Lung (tissue), 12 donors: ENCODE data around the gene CCDC92. TPM values are rescaled to one million over a fixed set of nuclear protein-coding genes. Genes with fewer than 3 reads are reported as not detected.

Experiments used
- ATAC-seq: fragments of 200-7000 bp; cut with Tn5 transposase; one replicate; pipeline ENCODE4 v1.9.1; 2020; ENCODE audit warnings: moderate number of reproducible peaks; ENCODE audit not compliant: insufficient read depth, low FRiP score
- DNase-seq, 3 donors: peaks; one replicate each; pipeline ENCODE4 v3.0.0-alpha.2; 2013 to 2017
- H3K27ac ChIP-seq, 2 donors: one replicate each; pipeline ENCODE4 v1.5.1; 2013; ENCODE audit warnings: mild to moderate bottlenecking in 2 of 2, moderate library complexity in 2 of 2, control low read depth in 1 of 2, inconsistent platforms in 1 of 2, low read depth in 1 of 2, low read length in 1 of 2
- H3K27me3 ChIP-seq, 3 donors: one replicate each; pipeline ENCODE4 v1.5.1; 2013; ENCODE audit warnings: low read length in 2 of 3; ENCODE audit not compliant: control insufficient read depth in 3 of 3, insufficient read depth in 3 of 3
- H3K36me3 ChIP-seq, 4 donors: one replicate each; pipeline ENCODE4 v1.5.1; 2013; ENCODE audit warnings: low read length in 4 of 4, mild to moderate bottlenecking in 1 of 4, moderate library complexity in 1 of 4; ENCODE audit not compliant: control insufficient read depth in 4 of 4, insufficient read depth in 4 of 4
- H3K4me1 ChIP-seq, 5 donors: one replicate each; pipeline ENCODE4 v1.5.1; 2013; ENCODE audit warnings: low read length in 5 of 5, mild to moderate bottlenecking in 2 of 5, moderate library complexity in 1 of 5; ENCODE audit not compliant: control insufficient read depth in 5 of 5, insufficient read depth in 5 of 5
- H3K4me3 ChIP-seq: one replicate; pipeline ENCODE4 v1.5.1; 2013; ENCODE audit warnings: mild to moderate bottlenecking, control low read depth, moderate library complexity
- H3K9ac ChIP-seq, 2 donors: one replicate each; pipeline ENCODE4 v1.5.1; 2013; ENCODE audit warnings: low read length in 2 of 2, control low read depth in 1 of 2; ENCODE audit not compliant: insufficient read depth in 1 of 2
- H3K9me3 ChIP-seq, 4 donors: one replicate each; pipeline ENCODE4 v1.5.1; 2013; ENCODE audit warnings: low read length in 3 of 4, mild to moderate bottlenecking in 1 of 4, moderate library complexity in 1 of 4; ENCODE audit not compliant: control insufficient read depth in 4 of 4, insufficient read depth in 3 of 4
- CTCF ChIP-seq: IDR thresholded peaks from 2 replicates; pipeline ENCODE4 v1.5.1; 2012; ENCODE audit warnings: mild to moderate bottlenecking; ENCODE audit errors: control extremely low read depth, extremely low read depth
- WGBS, 2 donors: extraction: QIAGEN DNeasy Blood & Tissue Kit; methylation state at CpG; one replicate each; pipeline ENCODE4 v1.1.7; 2013; 5-methylcytosine and 5-hydroxymethylcytosine counted together
- polyA plus RNA-seq, 2 donors: library from polyadenylated mRNA; stranded (reverse); fragments of 200-250 nt; gene quantifications; one replicate each; pipeline ENCODE4 v1.2.1, GENCODE V29; 2013
- total RNA-seq, 2 donors: library from RNA; depleted of rRNA in 1 of 2; stranded (reverse); fragments of >200 nt in 1 of 2; gene quantifications; one replicate each; pipeline ENCODE4 v1.2.1, GENCODE V29; 2014 to 2021
- donor health status: control.
- donor health status: control.
- donor health status: Bipolar disorder and iron deficiency.
- donor health status: healthy.
- donor health status: DM: yes; HTN: yes; CAD: no.

CCDC92 gene
- total and polyA plus RNA-seq, 4 donors: 17.7 to 55.5 (median 34.8) TPM

GRCh38 chr12:123906711-123907420 lies 65.8 kb downstream of the CCDC92 start:
- ATAC-seq: no peak
- Histone ChIP-seq H3K4me1 (peaks cover 0 to 18% (median 0%) of the 10 kb centered on the region in 5 donors), H3K9ac (no peak overlapping the region), H3K27ac (no peak overlapping the region), H3K27me3 (no peaks in the 10 kb centered on the region), H3K36me3 (no peaks in the 10 kb centered on the region), H3K4me3 (no peak overlapping the region), H3K9me3 (no peaks in the 10 kb centered on the region)
- 95 to 99% methylated on average over 7 of the region's 7 CpGs for WGBS, 2 donors
- DNase-seq: peak in 2 of 3 donors; percentile 45 to 72
- TF ChIP-seq CTCF: no peak

- ATAC-seq (peak; percentile 82), DNase-seq (peak; percentile 50 to 71 (median 69))
- no peaks in the 10 kb centered on the region for H3K36me3 ChIP-seq
- no peaks in the 10 kb centered on the region for H3K9me3 ChIP-seq
- H3K4me3 ChIP-seq: no peak overlapping the region
- no peak overlapping the region for H3K27ac ChIP-seq
- H3K4me1 ChIP-seq: peaks cover 0 to 18% (median 0%) of the 10 kb centered on the region in 5 donors
- 16 to 21% methylated on average over 9 of the region's 9 CpGs for WGBS, 2 donors
- TF ChIP-seq CTCF: peak; percentile 78
- no peak overlapping the region for H3K9ac ChIP-seq
- no peaks in the 10 kb centered on the region for H3K27me3 ChIP-seq
Measured at GRCh38 chr12:123905319-123905925, 67.2 kb downstream of the CCDC92 start.

- ATAC-seq (no peak), DNase-seq (no peak)
- Histone ChIP-seq H3K9ac (no peak overlapping the region), H3K4me3 (no peak overlapping the region), H3K4me1 (peaks cover 0 to 18% (median 0%) of the 10 kb centered on the region in 5 donors), H3K36me3 (no peaks in the 10 kb centered on the region), H3K9me3 (no peaks in the 10 kb centered on the region), H3K27ac (no peak overlapping the region), H3K27me3 (no peaks in the 10 kb centered on the region)
- 90 to 92% methylated on average over 22 of the region's 22 CpGs for WGBS, 2 donors
- TF ChIP-seq CTCF: no peak
Measured at GRCh38 chr12:123903301-123904065, 69.1 kb downstream of the CCDC92 start.
